ENCODE data around the gene STX17.
"Not testable (repeated sequence)": the region's sequence is repeated elsewhere in the genome, so short reads cannot be mapped to it uniquely, and the experiment has no call there.

STX17 gene

DNA sequence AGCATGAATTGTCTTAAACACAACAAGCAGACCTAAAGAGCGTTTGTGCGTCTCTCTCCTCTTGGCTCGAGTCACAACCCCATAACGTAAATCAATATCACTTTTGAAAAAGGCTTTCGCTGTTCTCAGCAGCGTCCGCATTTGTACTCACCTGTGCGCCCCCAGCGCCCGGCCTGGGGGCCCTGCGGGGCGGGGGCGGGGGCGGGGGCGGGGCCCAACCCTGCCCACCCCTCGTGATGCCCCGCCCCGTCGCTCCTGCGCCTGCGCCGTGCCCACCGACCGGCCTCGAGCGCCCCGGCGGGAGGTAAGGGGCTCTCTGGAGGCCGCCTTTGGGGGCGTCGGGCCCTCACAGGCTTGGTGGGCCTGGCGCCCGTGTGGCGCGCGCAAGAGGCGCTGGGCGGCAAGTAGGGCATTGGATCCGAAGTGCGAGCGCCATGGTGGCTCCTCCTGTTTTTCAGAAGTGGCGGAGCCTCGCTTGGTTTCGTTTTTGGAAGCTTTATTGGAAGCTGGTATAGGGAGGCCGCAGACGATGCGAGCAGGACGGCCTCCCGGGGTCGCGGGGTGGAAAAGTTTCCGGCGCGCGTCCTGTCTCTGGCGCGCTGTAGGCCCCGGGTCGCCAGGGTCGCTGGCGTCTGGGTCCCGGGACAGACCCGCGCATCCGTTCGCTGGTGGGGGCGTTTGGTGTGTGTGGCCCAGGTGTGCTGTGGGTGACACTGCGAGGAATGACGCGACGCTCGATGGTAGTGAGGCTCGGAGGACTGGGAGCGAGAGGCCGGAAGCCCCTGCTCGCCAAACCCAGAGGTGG lies at the start of gene STX17:
Gene STX17, plus strand, starts transcription at position 252 of the 805 bp plus-strand sequence. CDS start 8,586 bp downstream, outside the sequence.
- peak; percentile 88 for DNase-seq

DNA sequence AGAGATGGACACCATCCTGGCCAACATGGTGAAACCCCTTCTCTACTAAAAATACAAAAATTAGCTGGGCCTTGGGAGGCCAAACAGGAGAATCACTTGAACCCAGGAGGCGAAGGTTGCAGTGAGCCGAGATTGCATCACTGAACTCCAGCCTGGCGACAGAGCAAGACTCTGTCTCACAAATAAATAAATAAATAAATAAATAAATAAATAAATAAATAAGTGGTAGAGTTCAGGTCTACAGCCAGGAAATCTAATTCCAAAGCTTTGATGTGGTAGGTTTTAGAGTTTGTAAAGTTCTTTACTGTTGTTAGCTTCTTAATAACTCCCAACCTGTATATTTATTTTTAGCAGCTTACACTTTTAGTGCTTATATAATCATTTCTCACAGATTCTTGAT lies 48.9 kb upstream of the STX17 start:
- not testable (repeated sequence) for DNase-seq

DNA sequence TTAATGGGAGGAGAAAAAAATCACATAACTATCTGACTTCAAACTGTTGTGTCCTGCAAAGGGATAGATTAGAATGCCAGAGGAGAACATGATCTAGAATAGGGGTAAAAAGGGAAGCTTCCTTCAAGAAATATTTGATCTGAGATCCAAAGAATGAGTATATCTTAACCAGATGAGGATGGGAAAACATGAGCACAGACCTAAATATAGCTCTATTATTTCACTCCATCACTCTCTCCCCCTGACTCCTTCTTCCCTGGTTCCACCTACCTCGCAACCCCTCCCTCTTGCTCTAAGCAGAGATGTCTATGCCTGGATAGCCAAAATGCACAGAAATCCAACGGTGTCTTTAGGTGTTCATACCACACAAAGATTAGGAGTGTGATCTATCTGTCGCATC lies 48.4 kb upstream of the STX17 start:
- DNase-seq: no peak

DNA sequence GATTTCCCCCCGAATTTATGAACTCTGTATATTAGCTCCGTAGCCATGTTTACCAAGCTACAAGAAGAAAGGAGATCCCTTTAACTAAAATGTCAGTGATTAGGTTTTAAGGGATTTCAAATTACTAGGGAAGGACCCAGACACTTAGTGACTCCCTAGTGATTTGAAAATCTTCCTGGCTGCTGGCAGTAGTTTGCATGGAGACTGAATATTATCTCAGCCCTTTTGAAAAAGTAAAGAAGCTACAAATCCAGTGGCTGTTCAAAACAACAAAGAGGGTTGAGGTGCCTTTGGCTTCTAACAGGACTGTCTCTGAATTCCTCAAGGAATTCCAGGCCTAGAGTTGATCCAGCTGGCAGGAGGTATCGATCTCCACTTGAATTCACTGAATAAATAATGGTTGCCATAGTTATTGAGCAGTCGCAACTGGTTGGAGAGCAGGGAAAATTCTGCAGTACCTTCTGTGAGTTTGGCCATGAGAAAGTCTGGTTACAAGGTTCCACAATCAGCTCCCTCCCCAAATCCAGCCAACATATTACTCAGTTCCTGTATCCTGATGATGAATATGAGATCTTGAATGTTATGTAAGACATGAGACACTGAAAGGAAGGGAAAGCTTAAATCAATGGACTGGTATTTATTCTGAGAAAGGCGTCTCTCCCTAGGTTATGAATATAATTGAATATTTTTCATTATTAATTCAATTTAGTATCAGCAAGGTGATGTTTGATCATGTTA lies 47.0 kb upstream of the STX17 start:
- DNase-seq: peak; percentile 45

DNA sequence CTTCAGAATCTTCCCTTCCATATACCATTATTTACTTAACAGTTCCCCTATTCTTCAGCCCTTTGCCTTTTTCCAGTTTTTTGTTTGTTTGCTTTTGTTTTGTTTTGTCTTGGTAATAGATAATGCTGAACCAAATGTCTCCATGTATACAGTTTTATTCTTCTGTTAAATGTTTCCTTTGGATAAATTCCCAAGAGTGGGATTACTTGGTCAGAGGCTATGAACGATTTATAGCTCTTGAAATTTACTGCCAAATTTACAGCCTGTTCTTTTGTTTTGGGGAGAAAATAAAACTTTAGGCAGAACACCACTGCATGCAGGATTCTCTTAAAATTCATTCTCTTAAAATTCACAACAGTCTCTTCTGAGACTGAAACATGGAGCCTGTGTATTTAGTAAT lies 46.2 kb upstream of the STX17 start:
- DNase-seq: no peak

DNA sequence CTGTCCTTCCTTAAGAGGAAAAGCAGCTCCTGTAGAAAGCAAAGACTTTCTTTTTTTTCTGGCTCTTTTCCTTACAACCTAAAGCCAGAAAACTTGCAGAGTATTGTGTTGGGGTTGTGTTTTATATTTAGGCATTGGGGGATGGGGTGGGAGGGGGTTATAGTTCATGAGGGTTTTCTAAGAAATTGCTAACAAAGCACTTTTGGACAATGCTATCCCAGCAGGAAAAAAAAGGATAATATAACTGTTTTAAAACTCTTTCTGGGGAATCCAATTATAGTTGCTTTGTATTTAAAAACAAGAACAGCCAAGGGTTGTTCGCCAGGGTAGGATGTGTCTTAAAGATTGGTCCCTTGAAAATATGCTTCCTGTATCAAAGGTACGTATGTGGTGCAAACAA lies 42.5 kb upstream of the STX17 start:
- no peak for DNase-seq

DNA sequence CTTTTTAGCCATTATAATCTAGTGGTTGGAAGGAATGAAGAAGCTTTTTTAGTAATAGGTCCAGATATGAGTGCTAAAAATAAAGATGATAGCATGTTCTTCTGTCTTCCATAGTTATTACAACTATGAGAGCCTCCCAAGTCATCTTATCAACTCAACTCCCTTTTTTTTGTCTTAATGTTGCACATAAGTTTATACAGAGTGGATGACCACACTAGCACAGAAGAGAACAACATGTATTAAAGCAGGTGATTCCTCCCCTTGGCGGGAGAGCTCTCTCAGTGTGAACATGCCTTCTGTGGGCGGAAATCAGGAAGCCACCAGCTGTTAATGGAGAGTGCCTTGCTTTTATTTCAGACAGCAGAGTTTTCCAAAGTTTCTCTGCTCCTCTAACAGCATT lies 40.1 kb upstream of the STX17 start:
- no peak for DNase-seq

DNA sequence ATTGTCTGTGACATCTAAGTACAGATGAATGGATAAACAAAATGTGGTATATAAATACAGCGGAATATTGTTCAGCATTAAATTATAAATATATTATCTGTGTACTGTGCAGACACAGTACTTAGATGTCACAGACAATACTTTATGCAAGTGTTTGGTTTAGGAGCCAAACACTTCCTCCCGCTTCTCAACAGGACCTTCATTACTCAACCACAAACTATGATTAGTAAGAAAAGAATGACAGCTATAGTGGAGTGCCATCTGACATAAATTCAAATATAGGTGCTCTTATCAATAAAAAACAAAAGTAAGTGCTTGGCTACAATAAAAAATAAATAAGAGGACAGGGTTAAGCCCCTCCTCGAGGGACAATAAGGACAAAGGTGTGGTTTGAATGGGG lies 38.9 kb upstream of the STX17 start:
- no peak for DNase-seq

DNA sequence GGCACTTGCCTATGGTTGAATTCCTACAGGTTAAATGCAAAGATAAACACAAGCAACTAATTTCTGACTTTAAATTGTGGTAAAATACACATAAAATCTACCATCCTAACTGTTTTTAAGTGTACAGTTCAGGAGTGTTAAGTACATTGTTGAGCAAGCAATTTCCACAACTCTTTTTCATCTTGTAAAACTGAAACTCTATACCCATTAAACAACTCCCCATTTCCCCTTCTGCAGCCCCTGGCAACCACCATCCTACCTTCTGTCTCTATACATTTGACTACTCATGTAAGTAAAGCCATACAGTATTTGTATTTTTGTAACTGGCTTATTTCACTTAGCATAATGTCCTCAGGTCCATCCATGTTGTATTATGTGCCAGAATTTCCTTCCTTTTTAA lies 38.5 kb upstream of the STX17 start:
- no peak for DNase-seq

DNA sequence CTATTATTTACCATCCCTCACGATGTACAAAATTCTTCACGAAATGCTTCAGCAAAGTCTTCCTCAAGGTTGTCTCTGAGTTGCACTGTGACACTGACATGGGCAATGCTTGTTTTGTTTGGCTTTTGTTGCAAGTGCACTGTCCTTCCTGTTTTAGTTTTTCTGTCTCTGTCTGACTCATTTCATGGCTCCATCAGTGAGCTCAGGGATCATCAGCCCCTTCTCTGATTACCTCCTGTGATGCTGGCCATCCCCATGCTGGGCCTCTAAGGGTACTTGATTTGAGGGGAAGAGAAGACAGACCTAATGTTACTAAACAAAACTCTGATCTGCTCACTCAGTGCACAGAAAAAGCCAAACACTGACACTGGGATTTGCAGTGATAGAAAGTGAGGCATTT lies 37.6 kb upstream of the STX17 start:
- peak; percentile 37 for DNase-seq

DNA sequence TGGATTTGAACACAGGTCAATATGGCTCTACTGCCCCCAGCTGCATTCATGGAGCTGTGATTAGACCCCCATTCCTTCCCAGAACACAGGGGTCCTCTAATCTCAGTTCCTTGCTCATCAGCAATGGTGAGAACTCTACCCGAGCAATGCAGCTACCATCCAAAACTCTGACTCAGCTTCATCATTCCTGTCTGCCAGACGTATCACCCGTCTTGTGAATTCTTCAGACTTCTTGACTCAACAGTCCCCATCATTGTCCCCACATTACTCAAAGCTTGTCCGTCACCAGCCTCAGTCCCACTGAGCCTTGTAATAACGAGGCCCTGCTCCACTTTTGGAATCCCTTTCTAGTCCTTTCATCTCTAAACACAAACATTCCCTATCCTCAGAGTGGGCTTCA lies 36.3 kb upstream of the STX17 start:
- DNase-seq: no peak

DNA sequence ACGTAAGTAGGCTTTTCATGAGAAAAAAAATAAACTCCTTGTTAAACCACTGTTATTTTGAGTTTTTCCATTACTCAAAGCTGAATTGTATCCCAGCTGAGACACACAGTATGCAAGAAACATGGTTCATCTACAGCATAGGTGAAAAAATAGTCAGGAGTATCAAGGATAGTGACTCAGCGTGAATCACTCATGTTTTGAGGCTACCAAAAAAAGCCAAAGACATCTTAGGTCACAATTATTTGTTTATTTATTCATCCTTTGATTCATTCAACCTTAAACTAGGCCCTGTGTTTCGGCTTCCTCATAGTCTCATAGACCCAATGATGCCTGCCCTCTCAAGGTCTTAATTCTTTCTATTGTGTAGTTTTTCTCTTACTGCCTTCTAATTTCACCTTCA lies 32.9 kb upstream of the STX17 start:
- no peak for DNase-seq

DNA sequence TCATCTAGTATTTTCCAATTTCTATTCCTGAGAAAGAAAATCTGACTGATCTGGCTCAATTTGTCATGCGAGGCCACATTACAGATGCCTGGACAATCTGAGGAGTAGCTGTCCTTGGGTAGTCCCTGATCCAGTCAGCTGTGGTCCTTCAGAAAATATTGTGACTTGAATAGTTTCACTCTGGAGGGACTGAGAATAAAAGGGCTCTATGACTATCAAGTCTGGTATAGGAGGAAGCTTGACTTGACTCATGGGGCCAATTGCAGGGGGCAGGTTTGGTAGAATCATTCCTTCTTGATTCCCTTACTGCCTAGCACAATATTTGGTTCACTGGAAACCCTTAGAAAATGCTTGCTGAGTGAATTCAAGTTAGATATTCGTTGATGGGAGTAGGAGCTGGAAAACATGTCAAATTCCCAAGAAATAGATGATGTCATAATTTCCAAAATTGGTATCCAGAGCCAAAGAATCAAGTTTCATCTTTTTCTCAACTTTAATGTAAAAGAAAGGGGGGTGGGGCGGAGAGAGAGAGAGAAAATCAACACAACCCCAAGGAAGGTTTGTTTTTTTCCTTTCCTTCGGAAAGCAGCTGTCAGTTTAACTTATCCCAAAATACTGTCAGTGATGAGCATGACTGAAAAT lies 32.4 kb upstream of the STX17 start:
- DNase-seq: no peak

DNA sequence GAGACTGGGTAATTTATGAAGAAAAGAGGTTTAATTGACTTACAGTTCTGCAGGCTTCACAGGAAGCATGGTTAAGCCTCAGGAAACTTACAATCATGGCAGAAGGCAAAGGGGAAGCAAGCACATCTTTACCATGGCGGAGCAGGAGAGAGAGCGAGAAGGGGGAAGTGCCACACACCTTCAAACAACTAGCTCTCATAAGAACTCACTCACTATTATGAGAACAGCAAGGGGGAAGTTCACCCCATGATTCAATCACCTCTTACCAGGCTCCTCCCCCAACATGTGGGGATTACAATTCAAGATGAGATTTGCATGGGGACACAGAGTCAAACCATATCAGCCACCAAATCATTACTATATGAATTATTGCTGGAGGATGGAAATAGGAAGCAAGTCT lies 30.3 kb upstream of the STX17 start:
- DNase-seq: no peak

DNA sequence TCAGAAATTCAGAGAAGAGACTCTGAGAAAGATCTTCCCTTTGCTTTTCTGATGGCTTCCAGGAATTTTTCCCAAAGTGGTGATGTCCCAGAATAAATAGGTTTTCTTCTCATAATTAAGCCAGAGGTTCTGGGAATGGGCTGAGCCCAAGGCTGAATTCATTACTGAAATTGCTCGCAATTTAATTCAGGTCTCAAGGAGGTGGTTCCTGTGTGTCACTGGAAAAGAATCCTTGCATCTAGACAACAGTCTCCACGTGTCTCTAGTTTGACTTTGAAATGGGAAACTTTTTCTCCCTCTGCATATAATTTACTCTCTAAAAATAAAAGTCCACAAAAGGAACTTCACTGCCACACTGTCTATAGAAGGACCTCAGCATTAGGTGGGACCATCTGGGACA lies 27.8 kb upstream of the STX17 start:
- DNase-seq: no peak

DNA sequence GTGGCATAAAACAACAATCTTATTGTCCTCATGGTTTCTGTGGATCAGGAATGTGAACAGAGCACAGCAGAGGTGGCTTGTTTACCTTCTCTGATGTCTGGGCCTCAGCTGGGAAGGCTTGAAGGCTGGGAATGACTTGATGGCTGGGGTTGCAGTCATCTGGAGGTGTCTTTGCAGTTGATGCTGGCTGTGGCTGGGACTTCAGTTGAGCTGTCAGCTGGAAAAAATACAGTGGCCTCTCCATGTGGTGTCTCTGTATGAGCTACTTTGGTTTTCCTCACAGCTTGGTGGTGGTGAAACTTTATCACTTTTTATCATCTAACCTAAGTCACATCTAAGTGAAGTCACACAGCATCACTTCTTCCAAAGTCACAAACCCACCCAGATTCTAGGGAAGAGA lies 24.7 kb upstream of the STX17 start:
- DNase-seq: no peak

DNA sequence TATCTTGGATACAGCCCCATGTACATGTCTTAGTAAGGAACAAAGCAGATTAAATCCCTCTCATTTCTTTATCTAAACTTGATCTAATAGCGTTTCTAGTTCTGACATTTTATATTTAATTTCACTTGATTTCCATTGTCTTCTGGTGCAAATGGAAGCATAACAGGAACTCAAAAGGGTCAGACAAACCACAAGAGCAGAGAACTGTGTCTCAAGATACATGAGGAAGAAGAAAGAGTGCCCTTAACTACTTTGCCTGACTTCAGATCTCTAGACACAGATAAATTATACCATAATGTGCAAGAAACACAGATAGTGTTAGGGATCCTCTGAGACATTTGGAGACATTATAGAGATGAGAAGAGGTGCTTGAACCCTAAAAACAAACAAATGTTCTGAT lies 20.7 kb upstream of the STX17 start:
- DNase-seq: no peak

DNA sequence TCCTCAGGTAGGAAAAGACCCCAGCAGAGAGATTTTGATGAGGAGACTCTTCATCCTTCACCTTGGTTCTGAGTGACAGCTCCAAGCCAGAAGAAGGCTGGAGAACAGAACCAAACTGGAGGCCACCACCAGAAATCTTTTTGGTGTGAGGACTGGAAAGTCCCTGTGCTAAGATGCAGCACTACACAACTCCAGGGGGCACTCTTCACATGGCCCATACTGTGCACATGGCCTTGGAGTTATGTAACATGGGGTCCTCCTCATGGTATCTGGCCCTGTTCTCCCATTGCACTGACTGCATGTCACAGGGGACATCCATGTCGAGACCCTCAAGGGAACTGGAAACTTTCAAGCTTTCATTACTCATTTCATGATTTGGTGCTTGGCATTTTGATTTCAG lies 17.3 kb upstream of the STX17 start:
- no peak for DNase-seq

DNA sequence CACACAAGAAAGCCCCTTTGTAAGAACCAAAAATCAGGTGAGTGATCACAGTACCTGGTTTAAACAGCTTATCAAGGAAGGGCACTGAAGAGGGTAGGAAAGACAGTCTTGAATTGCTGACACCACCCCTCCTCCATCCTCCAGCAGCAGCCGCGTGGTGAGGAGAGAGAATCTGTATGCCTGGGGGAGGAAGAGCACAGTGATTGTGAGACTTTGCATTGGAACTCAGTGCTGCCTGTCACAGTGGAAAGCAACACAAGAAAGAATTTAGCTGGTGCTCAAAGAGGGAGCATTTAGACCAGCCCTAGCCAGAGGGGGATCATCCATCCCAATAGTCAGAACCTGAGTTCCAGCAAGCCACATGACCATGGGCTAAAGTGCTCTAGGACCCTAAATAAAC lies 11.6 kb upstream of the STX17 start:
- DNase-seq: no peak

DNA sequence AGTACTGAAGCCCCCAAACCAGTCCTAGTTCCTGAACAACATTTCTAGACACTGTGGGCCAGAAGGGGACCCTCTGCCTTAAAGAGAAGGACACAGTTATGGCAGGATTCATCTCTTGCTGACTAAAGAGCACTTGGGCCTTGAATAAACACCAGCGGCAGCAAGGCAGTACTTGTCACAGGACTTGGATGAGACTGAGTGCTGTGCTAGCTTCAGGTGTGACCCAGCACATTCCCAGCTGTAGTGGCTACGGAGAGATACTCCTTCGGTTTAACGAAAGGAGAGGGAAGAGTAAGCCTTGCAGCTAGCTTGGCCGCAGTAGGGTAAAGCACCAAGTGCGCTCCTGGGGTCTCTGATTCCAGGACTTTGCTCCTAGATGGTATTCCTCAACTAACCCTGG lies 10.9 kb upstream of the STX17 start:
- DNase-seq: peak; percentile 70

DNA sequence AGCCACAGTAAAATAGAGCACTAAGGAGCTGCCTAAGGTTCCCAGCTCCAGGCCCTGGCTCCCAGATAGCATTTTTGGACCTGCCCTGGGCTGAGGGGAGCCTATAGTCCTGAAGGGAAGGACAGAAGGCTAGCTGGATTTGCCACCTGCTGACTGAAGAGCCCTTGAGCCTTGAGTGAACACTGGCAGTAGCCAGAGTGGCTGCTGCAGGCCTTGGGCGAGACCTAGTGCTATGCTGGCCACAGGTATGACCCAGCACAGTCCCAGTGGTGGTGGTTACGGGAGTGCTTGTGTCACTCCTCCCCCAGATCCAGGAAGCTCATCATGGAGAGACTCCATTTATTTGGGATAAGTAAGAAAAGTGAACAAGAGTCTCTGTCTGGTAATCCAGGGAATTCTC lies 10.3 kb upstream of the STX17 start:
- peak; percentile 87 for DNase-seq

DNA sequence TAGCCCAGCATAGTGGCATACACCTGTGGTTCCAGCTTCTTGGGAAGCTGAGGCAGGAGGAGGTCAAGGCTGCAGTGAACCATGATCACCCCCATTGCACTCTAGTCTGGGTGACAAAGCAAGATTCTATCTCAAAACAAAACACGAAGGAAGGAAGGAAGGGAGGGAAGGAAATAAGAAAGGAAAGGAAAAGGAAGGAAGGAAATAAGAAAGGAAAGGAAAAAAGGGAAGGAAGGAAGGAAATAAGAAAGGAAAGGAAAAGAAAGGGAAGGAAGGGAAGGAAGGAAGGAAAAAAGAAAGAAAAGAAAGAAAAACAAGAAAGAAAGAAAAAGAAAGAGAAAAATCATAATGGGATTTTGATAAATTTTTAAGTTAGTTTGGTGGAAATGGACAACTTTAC lies 3.1 kb upstream of the STX17 start:
- DNase-seq: no peak

DNA sequence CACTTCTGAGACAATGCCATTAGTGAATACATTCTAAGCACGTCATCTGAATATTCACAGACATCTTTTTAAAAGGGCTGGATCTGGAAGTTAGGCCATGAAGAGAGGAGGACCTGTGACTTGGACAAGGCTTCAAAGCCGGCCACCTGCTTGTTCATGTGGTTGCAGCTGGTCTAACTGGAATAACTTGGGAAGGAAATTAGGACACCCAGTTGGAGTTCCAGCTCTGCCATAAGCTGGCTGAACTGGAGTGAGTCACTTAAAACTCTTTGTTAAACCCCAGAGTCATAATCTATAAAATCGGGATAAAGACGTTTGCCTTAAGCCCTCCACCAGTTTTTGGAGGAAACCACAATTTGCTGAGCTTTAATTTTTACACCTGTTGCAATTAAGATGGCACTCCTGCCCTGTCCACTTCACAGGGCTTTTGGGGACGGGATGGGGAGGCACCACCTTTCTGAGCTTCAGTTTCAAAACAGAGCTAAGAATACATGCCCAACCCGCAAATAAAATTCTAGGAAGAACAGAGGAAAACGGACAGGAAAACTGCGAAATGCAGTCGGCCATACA lies 536 bp upstream of the STX17 start:
- peak; percentile 72 for DNase-seq

DNA sequence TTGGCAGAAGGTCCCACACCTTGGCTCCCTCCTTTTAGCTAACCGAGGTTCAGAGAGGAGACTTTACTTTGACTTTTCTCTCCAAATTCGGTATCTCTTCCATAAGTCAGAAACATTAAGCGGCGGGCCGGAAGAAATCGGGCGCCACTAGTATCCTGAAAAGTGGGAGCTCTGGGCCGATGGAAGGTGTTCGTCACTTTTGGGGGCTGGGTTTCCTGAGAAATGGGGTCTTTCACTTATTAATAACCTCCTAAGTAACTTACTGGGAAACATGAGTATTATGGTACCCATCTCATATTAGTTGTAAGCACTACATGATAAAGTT lies 716 bp downstream of the STX17 start:
- DNase-seq: no peak

All from DMS53 (cell line).